Activated CD8-positive, alpha-beta memory T cell treated with anti-CD3 and anti-CD28 coated beads for 36 hours (primary cell): ENCODE results near the gene UGT1A9. TPM values are rescaled to one million over a fixed set of nuclear protein-coding genes. Genes with fewer than 3 reads are reported as not detected.

Experiments used
- CTCF ChIA-PET: fragments of 350-600 bp; sonication (Branson Sonifier 250); formaldehyde crosslinking; loops from one replicate; lab custom pipeline; 2021; ENCODE audit warnings: antibody characterized with exemption; lab: Charles Lee
- POLR2A ChIA-PET: fragments of 350-600 bp; sonication (Branson Sonifier 250); formaldehyde crosslinking; loops from one replicate; lab custom pipeline; 2021; ENCODE audit warnings: antibody characterized with exemption; lab: Charles Lee
- total RNA-seq, 2 experiments: library from RNA; stranded (reverse); gene quantifications; one replicate each; pipeline ENCODE4 v1.2.3, GENCODE V29; 2021

The UGT1A9 gene
- total RNA-seq, 2 experiments from 2014 or later = not detected

DNA sequence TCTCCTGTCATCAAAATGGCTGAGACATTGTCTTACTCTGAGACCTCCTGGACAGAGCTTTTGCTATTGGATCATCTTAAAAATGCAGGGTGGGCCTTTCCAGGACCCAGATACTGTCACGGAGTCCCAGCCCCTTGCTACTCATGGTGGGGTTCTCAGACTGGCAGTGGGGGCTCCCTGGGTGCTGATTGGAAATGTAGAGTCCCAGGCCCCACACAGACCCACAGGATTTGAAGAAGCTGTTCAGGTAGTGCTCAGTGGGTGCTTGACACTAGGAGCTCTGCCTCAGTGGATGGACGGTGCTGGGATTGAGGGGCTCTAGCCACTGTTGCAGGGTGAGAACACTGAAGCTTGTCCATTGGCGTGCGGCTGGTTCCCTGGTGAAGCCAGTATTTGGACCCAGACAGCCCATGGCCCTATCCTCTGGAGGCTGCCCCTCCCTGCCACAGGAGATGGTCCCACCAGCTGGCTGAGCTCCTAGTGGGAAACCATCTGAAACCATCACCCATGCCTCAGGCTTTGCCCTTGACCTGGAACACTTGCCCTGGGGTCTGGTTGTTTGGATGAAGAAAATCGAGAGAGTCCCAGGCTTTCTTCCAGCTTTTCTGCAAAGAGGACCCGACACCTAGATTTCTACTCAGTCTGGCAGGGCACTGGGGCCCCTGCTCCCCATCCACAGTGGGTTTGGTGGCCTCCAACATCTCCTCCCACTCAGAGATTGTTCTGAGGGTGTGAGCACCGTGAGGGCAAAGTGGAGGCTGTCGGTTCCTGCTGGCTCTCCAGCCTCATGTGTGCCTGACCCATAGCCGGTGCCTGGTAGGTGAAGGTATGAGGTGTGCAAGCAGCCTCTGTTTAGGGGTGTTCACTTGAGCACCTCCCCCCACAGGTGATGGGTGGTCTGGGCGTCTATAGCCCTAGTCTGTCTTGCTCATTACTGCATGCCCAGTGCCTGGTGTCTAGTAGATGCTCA, 136.6 kb downstream of the UGT1A9 start:
- ChIA-PET POLR2A (no interaction called here), CTCF (no interaction called here)

DNA sequence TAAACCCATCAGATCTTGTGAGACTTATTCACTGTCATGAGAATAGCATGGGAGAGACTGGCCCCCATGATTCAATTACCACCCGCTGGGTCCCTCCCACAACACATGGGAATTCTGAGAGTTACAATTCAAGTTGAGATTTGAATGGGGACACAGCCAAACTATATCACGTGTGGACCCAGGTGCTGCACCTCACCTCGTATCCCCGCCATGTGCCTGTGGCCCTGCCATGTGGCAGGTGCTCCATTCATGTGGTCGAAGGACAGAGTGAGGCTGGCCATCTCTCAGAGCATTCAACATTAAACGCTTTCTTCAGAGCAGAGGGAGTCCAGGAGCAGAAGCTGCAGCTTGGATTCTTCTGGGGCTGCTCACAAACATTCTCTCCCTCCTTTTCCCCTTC, 138.7 kb downstream of the UGT1A9 start:
- ChIA-PET CTCF (no interaction called here), POLR2A (no interaction called here)

- CTCF ChIA-PET = no interaction called here
- POLR2A ChIA-PET = no interaction called here
Measured at GRCh38 chr2:233811087-233811486, 139.4 kb downstream of the UGT1A9 start.

DNA sequence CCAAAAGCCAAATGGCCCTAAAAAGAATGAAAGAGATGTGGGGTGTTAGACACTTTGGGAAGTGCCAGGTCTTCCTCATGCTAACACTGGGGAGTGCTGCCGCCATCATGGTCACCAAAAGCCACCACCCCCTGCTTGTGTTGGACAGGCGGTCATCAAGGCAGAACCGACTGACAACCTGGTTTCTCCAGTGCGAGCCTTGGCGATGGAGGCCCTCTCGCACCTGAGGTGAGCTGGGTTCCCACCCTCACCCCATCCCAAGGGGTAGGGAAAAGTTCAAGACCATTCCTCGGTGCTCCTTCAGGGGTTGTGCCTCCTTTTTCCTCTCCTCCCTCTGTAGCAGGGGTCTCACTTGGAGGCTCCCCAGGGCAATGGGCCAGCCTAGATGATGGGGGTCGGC, 140.0 kb downstream of the UGT1A9 start:
- ChIA-PET POLR2A (no interaction called here), CTCF (no interaction called here)

DNA sequence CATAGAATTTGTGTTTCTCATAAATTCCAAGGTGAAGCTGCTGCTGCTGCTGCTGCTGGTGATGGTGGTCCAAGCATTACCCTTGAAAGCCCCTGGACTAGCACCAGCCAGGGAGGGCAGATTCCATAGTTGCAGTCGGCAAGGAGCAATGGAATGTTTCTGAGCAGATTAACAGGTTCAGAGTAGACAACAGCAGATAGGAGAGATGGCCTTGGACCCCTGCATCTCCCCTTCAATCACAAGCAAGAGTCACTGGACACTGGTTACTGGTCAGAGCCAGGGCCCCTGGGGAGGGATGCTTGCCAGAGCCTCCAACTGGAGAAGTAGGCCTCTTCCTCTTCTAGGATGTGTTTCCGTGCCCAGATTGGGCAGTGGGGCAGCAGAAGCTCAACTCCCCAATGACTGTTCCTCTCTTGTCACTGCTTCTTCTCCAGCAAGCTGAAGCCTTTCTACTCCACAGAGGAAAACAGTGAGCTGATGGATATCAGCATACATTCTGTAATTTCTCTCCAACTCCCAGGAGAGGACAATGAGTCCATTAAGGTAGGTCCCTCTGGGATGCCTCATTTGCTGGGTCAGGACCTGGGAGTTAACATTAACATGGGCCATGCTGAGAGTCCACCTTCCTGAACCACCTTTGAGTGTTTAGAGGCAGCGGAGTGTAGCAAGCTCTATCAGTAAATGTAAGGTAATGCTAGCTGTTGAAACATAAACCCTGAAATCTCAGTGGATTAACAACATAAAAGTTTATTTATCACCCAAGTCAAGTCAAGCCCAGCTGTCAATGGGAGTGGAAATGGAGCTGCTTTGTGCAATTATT, 141.7 kb downstream of the UGT1A9 start:
- CTCF ChIA-PET = no interaction called here
- POLR2A ChIA-PET = no interaction called here

DNA sequence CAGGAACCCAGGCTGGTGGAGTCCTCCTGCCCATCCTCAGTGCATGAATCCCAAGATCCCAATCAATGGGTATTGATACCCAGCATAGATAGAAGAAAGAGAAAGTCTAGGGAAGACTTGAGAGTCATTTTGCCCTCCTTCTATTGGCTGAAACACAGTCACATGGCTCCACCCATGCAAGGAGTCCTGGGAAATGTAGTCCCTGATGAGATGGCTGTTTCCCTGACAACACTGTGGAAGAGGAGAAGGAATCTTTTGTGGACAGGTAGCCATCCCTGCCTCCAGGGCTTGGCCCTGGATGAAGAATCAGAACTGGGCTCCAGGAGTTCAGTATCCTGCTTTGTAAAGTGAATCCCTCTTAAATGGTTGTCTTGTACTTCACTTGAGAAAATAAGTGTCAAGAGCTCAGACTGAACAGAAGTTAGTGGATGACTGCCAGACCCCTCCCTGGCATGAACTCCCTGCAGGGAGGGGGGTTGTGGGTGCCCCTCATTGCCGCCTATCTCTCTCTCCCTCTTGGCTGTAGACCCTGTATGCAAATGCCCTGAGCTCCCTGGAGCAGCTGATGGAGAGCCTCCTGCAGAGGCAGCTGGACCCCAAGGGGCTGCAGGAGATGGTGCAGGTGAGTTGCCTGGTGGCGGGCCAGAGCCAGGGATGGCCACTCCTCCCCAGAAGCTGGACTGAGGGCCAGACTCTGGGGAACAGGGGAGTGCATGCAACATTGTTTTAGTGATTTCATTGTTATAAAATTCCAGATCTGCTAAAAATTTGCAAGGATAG, 142.5 kb downstream of the UGT1A9 start:
- POLR2A ChIA-PET = no interaction called here

GRCh38 chr2:233815861-233816260, 144.2 kb downstream of the UGT1A9 start:
- ChIA-PET POLR2A (no interaction called here), CTCF (no interaction called here)

More for the DNA sequence above, 142.5 kb downstream of the UGT1A9 start:
- CTCF ChIA-PET = no interaction called here

- CTCF ChIA-PET = no interaction called here
- POLR2A ChIA-PET = no interaction called here
Measured at GRCh38 chr2:233816334-233816733, 144.6 kb downstream of the UGT1A9 start.

- POLR2A ChIA-PET = no interaction called here
- CTCF ChIA-PET = no interaction called here
Measured at GRCh38 chr2:233816771-233817170, 145.1 kb downstream of the UGT1A9 start.

DNA sequence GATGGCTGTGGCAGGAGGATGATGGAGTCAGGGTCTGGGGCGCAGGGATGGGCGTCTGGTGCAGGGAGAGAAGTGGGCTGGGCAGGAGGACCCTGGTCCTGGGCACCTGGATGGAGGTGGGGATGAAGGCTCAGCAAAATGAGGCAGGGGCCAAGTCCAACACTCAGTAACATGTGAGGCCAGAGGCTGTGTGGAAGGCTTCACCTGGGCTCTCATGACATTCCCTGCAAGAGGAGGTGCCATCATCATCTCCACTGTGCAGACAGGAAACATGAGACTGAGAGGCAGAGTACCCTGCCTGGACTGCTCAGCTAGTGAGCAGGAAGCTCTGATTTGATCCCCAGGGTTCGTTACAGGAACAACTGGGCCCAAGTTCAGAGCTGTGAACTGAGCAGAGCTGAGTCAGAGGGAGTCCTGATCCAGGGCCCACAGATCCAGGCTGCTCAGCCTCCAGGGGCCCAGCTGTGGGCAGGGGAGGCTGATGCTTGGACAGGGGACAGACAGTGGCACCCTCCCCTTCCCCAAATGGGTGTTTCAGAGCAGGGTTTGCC, 145.7 kb downstream of the UGT1A9 start:
- POLR2A ChIA-PET = no interaction called here
- CTCF ChIA-PET = no interaction called here

DNA sequence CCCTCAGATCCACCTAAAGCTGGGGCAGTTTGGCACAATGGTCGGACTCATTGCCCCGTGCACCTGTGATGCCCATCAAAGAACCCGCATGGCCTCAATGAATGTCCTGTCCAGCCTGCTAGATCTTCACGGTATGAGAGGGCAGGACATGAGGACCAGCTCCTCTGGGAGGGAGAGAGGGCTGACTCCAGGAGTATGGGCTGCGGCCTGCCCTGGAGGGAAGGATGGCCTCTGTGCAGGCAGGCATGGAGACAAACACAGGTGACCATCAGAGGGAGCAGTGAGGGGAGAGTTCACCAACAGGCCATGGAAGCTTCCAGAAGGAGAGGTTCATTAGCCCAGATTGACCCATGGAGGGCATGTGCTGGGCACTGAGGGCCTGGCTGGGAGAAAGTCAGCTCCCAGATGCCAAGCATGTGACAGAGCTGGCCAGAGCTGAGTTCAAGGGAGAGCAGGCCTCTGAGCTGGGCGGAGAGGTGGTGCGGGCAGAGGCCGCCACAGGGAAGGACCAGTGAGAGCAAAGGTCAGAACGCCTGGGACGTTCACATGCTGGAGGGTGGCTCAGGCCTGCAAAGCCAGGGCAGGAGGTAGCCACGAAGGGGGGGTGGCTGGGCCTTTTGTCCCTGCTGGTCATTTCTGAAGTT, 146.4 kb downstream of the UGT1A9 start:
- POLR2A ChIA-PET = no interaction called here
- CTCF ChIA-PET = no interaction called here

GRCh38 chr2:233818639-233819621, 147.2 kb downstream of the UGT1A9 start:
- POLR2A ChIA-PET = no interaction called here
- CTCF ChIA-PET = no interaction called here

GRCh38 chr2:233819884-233820773, 148.4 kb downstream of the UGT1A9 start:
- CTCF ChIA-PET = no interaction called here
- POLR2A ChIA-PET = no interaction called here

DNA sequence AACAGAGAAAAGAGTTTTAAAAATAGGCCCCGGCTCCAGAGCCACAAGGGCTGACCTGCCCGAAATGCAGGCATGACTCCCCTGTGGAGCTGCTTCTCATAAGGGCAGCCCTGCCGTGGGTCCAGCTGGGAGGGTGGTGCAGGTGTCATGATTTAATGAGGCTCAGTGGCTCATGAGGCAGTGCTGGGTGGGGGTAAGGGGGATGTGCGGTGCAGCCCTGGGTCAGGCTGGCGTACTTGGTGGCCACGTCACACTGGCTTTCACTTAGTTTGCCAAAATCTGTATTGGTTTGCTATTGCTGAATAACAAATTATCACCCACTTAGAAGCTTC, 149.0 kb downstream of the UGT1A9 start:
- ChIA-PET POLR2A (no interaction called here), CTCF (no interaction called here)

GRCh38 chr2:233821196-233821595, 149.5 kb downstream of the UGT1A9 start:
- POLR2A ChIA-PET = no interaction called here

DNA sequence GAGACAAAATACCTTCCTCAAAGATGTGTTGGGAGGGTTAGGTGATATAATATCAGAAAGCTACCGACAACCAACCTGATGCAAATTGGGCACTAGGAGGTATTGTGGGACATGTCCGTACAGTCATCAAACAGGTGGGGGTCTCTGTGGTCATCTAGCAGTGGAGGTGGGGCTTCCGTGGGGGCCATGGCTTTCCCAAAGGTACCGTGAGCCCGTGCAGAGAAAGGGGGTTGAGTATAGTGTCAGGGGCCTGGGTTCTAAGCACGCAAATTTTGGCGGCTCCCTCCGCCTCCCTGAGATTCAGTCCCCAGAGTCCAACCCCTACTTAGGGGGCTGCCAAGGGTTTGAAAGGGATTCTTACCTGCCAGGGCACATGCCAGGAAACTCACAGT, 150.0 kb downstream of the UGT1A9 start:
- ChIA-PET POLR2A (no interaction called here), CTCF (no interaction called here)

More at GRCh38 chr2:233821196-233821595, 149.5 kb downstream of the UGT1A9 start:
- CTCF ChIA-PET = no interaction called here
